AML-193 (cell line): ENCODE results near the gene MTMR2.
A peak's percentile ranks its signal among the peaks of the same experiment; 100 is the strongest.

Source experiments
- DNase-seq, 2 experiments: peaks; one replicate each; lab custom pipeline; 2025; lab: John Stamatoyannopoulos, UW

MTMR2 gene

GRCh38 chr11:95923728-95924413 lies at the start of gene MTMR2:
Gene MTMR2, minus strand, starts transcription at chr11:95924107. Its CDS starts 153 bp downstream, at chr11:95923954.
- peak; percentile 36 to 37 for DNase-seq

- DNase-seq: no peak
Measured at GRCh38 chr11:95972060-95972459, 48.2 kb upstream of the MTMR2 start.

DNA sequence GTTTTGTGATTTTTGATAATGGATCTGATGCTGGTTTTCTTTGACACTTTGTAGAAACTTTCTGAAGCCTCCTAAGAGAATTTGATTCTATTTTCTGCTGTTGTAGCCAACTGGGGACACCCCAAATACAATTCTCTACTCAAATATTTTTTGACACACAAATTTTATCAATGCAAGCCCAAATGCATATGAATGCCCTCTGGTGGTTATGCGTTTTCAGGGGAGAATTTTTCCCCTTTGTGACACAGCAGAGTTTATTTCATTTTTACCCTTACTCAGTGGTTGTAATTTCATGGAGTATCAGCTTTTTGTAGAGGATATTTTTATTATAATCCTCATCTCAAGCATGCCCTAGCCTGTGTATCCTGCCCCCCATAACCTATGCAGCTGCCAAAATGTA lies 44.7 kb upstream of the MTMR2 start:
- no peak for DNase-seq

DNA sequence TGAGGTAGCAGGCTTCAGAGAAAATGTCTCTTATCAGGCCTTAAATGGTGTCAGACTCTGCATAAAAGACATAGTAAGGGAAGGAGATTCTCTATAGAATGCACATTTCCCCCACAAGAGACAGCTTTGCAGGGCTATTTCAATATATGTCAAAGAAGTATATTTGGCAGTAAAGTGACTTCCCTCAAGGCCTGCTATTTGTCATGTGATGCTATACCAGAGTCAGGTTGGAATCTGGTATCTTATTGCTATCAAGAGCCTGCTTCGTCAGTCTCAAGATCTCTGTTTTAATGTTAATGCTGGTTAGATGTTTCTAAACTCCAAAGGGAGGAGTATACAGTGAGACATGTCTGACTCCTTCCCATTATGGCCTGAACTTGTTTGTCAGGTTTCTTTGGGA lies 40.4 kb upstream of the MTMR2 start:
- no peak for DNase-seq

DNA sequence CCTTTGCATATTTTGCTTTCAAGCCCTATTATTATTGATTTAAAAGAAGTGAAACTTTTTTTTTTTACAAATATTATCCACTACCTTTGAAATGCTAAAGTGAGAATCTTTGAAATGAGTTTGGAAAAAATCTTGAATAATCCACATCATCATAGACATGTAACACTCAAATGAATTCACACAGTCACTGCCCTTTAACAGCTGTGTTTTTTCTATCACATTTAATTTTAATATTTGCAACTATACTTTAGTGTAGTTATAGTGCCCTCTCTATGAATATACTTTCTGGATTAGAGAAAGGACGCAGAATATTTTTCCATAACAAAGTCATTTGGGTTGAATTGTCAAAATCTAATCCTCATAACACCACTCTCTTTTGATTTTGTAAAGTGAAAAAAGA lies 37.9 kb upstream of the MTMR2 start:
- no peak for DNase-seq

DNA sequence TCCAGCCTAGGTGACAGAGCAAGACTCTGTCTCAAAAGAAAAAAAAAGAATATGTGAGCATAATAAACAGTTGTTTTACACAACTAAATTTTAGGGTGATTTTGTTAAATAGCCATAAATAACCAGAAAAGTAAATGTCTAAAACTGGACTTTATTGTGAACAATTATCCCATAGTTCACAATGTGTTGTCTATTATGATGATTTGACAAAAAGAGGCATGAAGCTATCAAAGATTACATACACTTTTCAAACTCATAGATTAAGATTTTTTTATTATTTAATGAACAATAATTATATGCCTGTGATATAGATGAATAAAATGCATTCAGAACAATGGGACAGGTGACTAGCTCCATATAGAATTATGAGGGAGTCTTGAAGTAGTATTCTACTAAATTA lies 27.0 kb upstream of the MTMR2 start:
- DNase-seq: no peak

- DNase-seq: no peak
Measured at GRCh38 chr11:95948637-95949036, 24.7 kb upstream of the MTMR2 start.

DNA sequence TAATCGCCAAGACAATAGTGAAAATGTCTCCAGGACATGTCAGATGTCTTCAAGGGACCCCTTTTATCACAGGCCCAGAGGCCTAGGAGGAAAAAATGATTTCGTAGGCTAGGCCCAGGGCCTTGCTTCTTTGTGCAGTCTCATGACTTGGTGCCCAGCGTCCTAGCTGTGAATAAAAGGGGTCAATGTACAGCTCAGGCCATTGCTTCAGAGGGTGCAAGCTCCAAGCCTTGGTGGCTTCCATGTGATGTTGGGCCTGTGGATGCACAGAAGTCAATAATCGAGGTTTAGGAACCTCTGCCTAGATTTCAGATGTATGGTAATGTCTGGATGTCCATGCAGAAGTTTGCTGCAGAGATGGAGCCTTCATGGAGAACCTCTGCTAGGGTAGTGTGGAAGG lies 20.7 kb upstream of the MTMR2 start:
- no peak for DNase-seq

- no peak for DNase-seq
Measured at GRCh38 chr11:95943546-95943945, 19.6 kb upstream of the MTMR2 start.

DNA sequence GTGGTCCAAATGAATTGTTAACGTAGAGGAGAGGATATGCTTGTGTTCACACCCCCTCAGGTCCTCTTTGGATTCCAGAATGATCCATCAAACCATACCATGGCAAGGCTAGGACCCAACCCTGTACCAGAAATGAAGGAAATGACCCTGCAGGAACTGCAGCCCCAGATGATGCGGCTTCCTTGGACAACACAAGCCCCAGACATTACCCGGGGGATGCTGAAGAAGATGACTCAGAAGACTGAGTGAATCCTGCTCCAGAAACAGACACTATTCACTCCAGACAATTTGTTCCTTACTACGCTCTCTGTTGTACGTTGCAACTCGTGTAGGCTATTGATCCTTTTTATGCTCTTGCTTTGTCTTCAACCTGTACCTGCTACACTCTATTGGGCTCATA lies 15.2 kb upstream of the MTMR2 start:
- DNase-seq: no peak

- DNase-seq: no peak
Measured at GRCh38 chr11:95937358-95937757, 13.5 kb upstream of the MTMR2 start.

GRCh38 chr11:95933594-95933993 lies 9.7 kb upstream of the MTMR2 start:
- no peak for DNase-seq

- no peak for DNase-seq
Measured at GRCh38 chr11:95931916-95932315, 8.0 kb upstream of the MTMR2 start.

DNA sequence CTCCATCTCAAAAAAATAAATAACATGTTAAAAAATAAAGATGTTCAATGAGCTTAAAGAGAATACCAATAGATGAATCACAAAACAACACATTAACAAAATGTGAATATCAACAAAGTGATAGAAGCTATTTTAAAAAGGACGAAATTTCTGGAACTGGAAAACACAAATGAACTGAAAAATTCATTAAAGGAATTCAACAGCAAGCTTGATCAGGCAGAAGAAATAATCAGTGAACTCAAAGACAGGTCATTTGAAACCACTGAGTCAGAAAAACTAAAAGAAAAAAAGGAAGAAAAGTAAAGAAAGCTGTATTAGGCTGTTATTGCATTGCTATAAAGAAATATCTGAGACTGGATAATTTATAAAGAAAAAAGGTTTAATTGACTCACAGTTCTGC lies 7.0 kb upstream of the MTMR2 start:
- DNase-seq: no peak

- DNase-seq: no peak
Measured at GRCh38 chr11:95926726-95927125, 2.8 kb upstream of the MTMR2 start.

DNA sequence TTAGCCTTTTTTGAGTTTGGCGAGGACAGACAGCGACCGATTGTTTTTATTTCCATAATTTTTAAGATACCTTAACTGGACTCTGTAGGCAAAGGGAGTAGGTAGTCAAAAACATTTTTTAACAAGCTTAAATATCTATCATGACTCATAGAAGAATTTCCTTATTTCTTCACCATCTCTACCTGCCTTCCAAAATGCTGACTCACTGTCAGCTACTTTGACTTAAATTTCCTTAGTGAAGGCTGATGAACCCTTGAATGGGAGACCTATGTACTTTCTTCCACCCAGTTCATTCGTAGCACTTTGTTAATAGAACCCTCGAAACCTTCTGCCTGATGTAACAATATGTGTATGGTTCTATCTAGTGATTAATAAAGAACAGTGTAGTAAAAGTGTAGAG lies 1.1 kb upstream of the MTMR2 start:
- peak in 1 of 2 experiments; percentile 12 for DNase-seq

DNA sequence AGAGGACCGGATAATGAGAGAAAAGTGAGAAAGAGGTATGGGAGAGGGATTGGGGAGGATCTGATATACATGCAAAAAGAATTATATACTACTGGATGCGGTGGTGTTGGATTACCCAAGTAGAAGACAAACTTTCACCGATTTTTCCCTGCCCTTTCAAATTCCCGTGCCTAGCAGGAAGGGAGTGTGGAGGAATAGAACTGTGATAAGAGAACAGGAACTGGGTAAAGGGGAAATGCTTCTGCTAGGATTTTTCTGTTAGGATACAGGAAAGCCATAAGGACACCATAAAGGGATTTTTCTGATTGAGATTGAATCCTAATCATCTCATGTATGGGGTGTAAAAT lies 480 bp upstream of the MTMR2 start:
- no peak for DNase-seq

DNA sequence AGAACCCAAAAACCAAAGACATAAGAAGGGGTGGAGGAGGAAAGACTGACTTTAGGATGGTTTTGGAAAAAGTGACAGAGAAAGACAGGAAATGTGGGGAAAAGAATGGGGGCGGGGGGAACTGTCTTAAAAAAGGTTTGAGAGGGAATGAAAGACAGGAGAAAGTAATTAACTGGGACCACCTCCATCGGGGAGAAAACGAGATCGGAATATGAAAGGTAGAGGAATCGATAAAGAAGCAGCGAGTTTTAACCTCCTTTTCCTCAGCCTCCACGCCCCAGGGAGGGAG lies 524 bp downstream of the MTMR2 start:
- DNase-seq: no peak

GRCh38 chr11:95922536-95923438 lies 1.1 kb downstream of the MTMR2 start:
- no peak for DNase-seq

- peak; percentile 32 to 59 for DNase-seq
Measured at GRCh38 chr11:95922099-95922498, 1.8 kb downstream of the MTMR2 start.

GRCh38 chr11:95920460-95921105 lies 3.3 kb downstream of the MTMR2 start:
- peak; percentile 28 to 29 for DNase-seq

DNA sequence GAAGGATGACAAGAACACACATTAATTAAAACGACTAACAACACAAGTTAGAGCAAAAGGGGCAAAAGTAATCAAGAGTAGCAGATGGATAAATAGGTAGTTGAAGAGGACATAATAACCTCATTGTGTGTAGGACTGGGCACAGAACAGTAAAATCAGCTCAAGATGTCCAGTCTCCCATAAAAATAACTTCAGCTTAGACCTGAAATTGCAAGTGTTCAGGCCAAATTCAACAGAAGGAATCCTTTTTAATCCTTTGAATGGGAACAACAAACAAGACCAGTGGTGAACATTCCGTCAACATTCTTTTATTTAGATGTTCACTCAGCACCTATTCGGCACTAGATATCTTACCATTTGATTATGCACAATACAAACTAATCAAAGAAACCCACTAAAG lies 4.4 kb downstream of the MTMR2 start:
- DNase-seq: no peak

- DNase-seq: no peak
Measured at GRCh38 chr11:95918720-95919119, 5.2 kb downstream of the MTMR2 start.
